Spleen (tissue), 11 donors: ENCODE results near the gene PRPF40A. TPM values are rescaled to one million over a fixed set of nuclear protein-coding genes. Genes with fewer than 3 reads are reported as not detected.

Experiments used
- DNase-seq: peaks from one replicate; pipeline ENCODE4 v3.0.0-alpha.2; 2020
- H3K27ac ChIP-seq, 8 donors: fragments of 200-600 bp; sonication (generic) in 7 of 8; 1 replicate in 4 of 8; 2 replicates in 4 of 8; pipeline versions ENCODE4 v1.5.0 to v1.8.0; 2016 to 2021; ENCODE audit warnings: inconsistent platforms in 4 of 8, mild to moderate bottlenecking in 4 of 8, moderate library complexity in 1 of 8
- H3K27me3 ChIP-seq, 7 donors: fragments of 200-600 bp; sonication (generic) in 6 of 7; replicated peaks in 1 of 7; 1 replicate in 4 of 7; 2 replicates in 3 of 7; pipeline versions ENCODE4 v1.5.0 to v1.8.0; 2016 to 2021; ENCODE audit warnings: inconsistent platforms in 3 of 7, mild to moderate bottlenecking in 1 of 7
- H3K36me3 ChIP-seq, 6 donors: fragments of 200-600 bp; sonication (generic) in 5 of 6; 1 replicate in 4 of 6; 2 replicates in 2 of 6; pipeline versions ENCODE4 v1.5.0 to v1.8.0; 2016 to 2021; ENCODE audit warnings: inconsistent platforms in 2 of 6
- H3K4me1 ChIP-seq, 6 donors: fragments of 200-600 bp; sonication (generic) in 5 of 6; 1 replicate in 3 of 6; 2 replicates in 3 of 6; pipeline versions ENCODE4 v1.5.0 to v1.8.0; 2016 to 2021; ENCODE audit warnings: inconsistent platforms in 3 of 6
- H3K4me3 ChIP-seq, 8 donors: fragments of 200-600 bp; sonication (generic) in 7 of 8; 1 replicate in 4 of 8; 2 replicates in 4 of 8; pipeline versions ENCODE4 v1.5.0 to v1.8.0; 2016 to 2021; ENCODE audit warnings: inconsistent platforms in 4 of 8, mild to moderate bottlenecking in 4 of 8, moderate library complexity in 2 of 8
- H3K9me3 ChIP-seq, 8 donors: fragments of 200-600 bp; sonication (generic) in 7 of 8; 1 replicate in 4 of 8; 2 replicates in 4 of 8; pipeline versions ENCODE4 v1.5.0 to v1.8.0; 2016 to 2021; ENCODE audit warnings: inconsistent platforms in 4 of 8
- CTCF ChIP-seq, 11 experiments: fragments of 200-600 bp in 7 of 11; fragments of 450-650 bp in 4 of 11; sonication (generic) in 4 of 11; IDR thresholded peaks in 8 of 11; conservative IDR thresholded peaks in 3 of 11; 1 replicate in 7 of 11; 2 replicates in 4 of 11; pipeline versions ENCODE4 v1.4.0 to v1.8.0; 2016 to 2021; ENCODE audit warnings: antibody characterized with exemption in 11 of 11, inconsistent platforms in 4 of 11, mild to moderate bottlenecking in 1 of 11
- POLR2A ChIP-seq, 3 donors: fragments of 450-650 bp; IDR thresholded peaks; one replicate each; pipeline ENCODE4 v1.5.1; 2017; ENCODE audit warnings: antibody characterized with exemption in 3 of 3, mild to moderate bottlenecking in 1 of 3
- POLR2AphosphoS5 ChIP-seq, 3 donors: sonication (generic); formaldehyde crosslinking; IDR thresholded peaks; one replicate each; pipeline ENCODE4 v1.5.1; 2017; ENCODE audit warnings: antibody characterized with exemption in 3 of 3
- WGBS, 5 donors: extraction: QIAGEN DNeasy Blood & Tissue Kit in 3 of 5; methylation state at CpG; one replicate each; pipeline versions ENCODE4 v1.1.5 to v1.1.7; 2013 to 2018; 5-methylcytosine and 5-hydroxymethylcytosine counted together
- intact Hi-C: fragments of 100-400 bp; cut with DNase I; formaldehyde crosslinking; loops from one replicate; pipeline ENCODE4 v1.15.0; 2023; ENCODE audit warnings: low total_unique reads
- polyA plus RNA-seq, 3 donors: library from polyadenylated mRNA; stranded (reverse); fragments of 200-250 nt; gene quantifications; one replicate each; pipeline ENCODE4 v1.2.1, GENCODE V29; 2013
- total RNA-seq, 7 donors: library from RNA; depleted of rRNA in 3 of 7; stranded (reverse); fragments of >200 nt in 3 of 7; fragmentation: NEBNext Ultra II Directional in 4 of 7; extraction: Animal tissue kit (Norgen Biotek cat#: 25700) in 4 of 7; gene quantifications; one replicate each; pipeline versions ENCODE4 v1.1.0 to v1.2.1, GENCODE V29; 2016 to 2021
- donor health status: healthy with polysubstance abuse.
- donor health status: DM: no; HTN: no; CAD: no; lungs with moderate emphysema.
- donor health status: DM: no; HTN: no; CAD: no.
- donor health status: Bipolar disorder and iron deficiency.
- donor health status: healthy.
- donor health status: DM: no; HTN: no; CAD: no.
- donor health status: DM: yes; HTN: yes; CAD: no.

The PRPF40A gene
- total and polyA plus RNA-seq, 10 donors = 13.5 to 116 (median 86.7) TPM

DNA sequence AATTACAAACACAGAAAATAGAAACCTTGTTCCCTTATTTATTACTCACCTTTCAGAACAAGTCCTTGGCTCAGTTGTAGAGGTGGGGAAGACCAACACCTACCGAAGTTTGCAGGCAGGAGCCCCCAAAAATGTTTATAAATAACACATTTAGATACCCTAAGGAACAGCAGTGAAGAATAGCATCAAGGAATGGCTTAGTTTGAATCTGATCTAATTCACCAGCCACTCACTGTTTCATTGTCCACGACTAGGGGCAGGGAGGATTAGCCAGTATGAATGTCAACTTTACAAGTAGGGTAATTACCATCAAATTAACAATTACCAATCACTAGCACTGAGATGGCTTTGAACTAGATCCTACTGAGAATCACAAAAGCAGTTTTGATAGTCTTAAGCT is 65.4 kb downstream of the PRPF40A start:
- Histone ChIP-seq H3K36me3 (peaks cover 3 to 100% (median 29%) of the 10 kb centered on the region in 6 donors), H3K4me1 (peaks cover 0 to 12% (median 0%) of the 10 kb centered on the region in 6 donors), H3K27ac (no peak overlapping the region), H3K4me3 (no peak overlapping the region), H3K9me3 (no peaks in the 10 kb centered on the region), H3K27me3 (no peaks in the 10 kb centered on the region)
- WGBS, 5 donors = 83 to 88% (median 85%) methylated on average over 2 of the region's 2 CpGs
- TF ChIP-seq POLR2AphosphoS5 (IDR thresholded peaks at IDR 0.05) (no peak), POLR2A (IDR thresholded peaks at IDR 0.05) (no peak), CTCF (IDR thresholded peaks at IDR 0.05 in 8 of 11, conservative IDR thresholded peaks at IDR 0.05 in 3 of 11) (no peak)
- DNase-seq = no peak
- intact Hi-C loops = no loop called here

DNA sequence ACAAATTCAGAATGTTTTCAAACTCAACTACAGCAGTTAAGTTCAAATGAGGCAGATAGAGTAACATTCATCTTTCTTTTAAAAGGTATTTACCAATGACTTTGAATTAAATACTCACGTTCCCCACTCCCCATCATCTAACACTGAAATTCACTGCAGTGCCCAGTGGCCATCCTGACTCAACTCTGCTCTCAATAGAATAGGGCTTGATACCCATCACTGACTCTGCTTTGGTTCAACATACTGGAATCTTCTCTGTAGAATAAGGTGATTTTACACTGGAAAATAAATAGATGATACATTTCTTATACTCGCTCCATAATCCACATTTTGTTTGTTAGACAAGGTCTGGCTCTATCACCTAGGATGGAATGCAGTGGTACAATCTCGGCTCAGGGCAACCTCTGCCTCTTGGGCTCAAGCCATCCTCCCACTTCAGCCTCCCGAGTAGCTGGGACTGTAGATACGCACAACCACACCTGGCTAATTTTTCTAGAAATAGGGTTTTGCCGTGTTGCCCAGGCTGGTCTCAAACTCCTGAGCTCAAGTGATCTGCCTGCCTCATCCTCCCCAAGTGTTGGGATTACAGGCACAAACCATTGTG is 66.4 kb downstream of the PRPF40A start:
- Histone ChIP-seq H3K4me3 (no peak overlapping the region), H3K4me1 (peaks cover 0 to 12% (median 0%) of the 10 kb centered on the region in 6 donors), H3K9me3 (no peaks in the 10 kb centered on the region), H3K27me3 (no peaks in the 10 kb centered on the region), H3K27ac (no peak overlapping the region), H3K36me3 (peaks cover 0 to 96% (median 19%) of the 10 kb centered on the region in 6 donors)
- 94 to 97% (median 96%) methylated on average over 6 of the region's 6 CpGs for WGBS, 5 donors
- DNase-seq = no peak
- intact Hi-C loops = no loop called here
- TF ChIP-seq POLR2AphosphoS5 (IDR thresholded peaks at IDR 0.05) (peak in 1 of 3 donors; percentile 40), CTCF (IDR thresholded peaks at IDR 0.05 in 8 of 11, conservative IDR thresholded peaks at IDR 0.05 in 3 of 11) (no peak)

- 81 to 94% (median 93%) methylated on average over 1 of the region's 1 CpG for WGBS, 5 donors
- peaks cover 0 to 95% (median 10%) of the 10 kb centered on the region in 6 donors for H3K36me3 ChIP-seq
- intact Hi-C loops = no loop called here
- no peak overlapping the region for H3K27ac ChIP-seq
- TF ChIP-seq CTCF (IDR thresholded peaks at IDR 0.05 in 8 of 11, conservative IDR thresholded peaks at IDR 0.05 in 3 of 11) (no peak), POLR2A (IDR thresholded peaks at IDR 0.05) (no peak), POLR2AphosphoS5 (IDR thresholded peaks at IDR 0.05) (no peak)
- no peaks in the 10 kb centered on the region for H3K9me3 ChIP-seq
- H3K4me3 ChIP-seq = no peak overlapping the region
- DNase-seq = no peak
- no peaks in the 10 kb centered on the region for H3K27me3 ChIP-seq
- peaks cover 0 to 12% (median 0%) of the 10 kb centered on the region in 6 donors for H3K4me1 ChIP-seq
Observed at GRCh38 chr2:152649997-152650396, 67.3 kb downstream of the PRPF40A start.

DNA sequence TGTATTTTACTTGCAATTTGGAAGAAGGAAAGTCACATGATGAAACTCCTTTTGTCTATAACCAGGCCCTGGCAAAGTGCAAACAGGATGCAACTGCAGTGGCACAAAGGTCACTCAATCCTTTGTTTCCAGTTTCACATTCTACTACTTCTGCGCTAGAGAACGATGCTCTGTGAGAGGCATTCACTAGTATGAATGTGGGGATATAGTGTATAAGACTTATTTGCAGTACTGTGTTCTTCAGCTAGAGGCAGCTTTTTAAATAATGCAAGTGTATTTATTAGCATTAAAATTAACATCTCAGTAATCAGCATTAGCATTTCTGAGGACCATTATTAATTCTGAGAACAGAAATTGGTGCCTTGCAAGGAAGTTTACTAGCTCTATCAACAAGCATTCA is 68.9 kb downstream of the PRPF40A start:
- no peak for DNase-seq
- 23 to 32% (median 28%) methylated on average over 2 of the region's 2 CpGs for WGBS, 5 donors

More for the DNA sequence above, 68.9 kb downstream of the PRPF40A start:
- Histone ChIP-seq H3K4me1 (peaks cover 0 to 12% (median 0%) of the 10 kb centered on the region in 6 donors), H3K27ac (peak overlapping the region in 1 of 8 donors; percentile 0), H3K4me3 (no peak overlapping the region), H3K36me3 (peaks cover 0 to 92% (median 5%) of the 10 kb centered on the region in 6 donors), H3K9me3 (no peaks in the 10 kb centered on the region), H3K27me3 (no peaks in the 10 kb centered on the region)
- intact Hi-C loops = no loop called here
- no peak for TF ChIP-seq POLR2AphosphoS5 (IDR thresholded peaks at IDR 0.05)
- TF ChIP-seq POLR2A (IDR thresholded peaks at IDR 0.05) = no peak
- peak in 1 of 11 experiments; percentile 23 for TF ChIP-seq CTCF (IDR thresholded peaks at IDR 0.05 in 8 of 11, conservative IDR thresholded peaks at IDR 0.05 in 3 of 11)
